LoVo (cell line): Measurements from ENCODE around the gene GPR152.
"Not testable (repeated sequence)": the region's sequence is repeated elsewhere in the genome, so short reads cannot be mapped to it uniquely, and the experiment has no call there.

Experiments
- DNase-seq: peaks from one replicate; pipeline ENCODE4 v3.0.0-alpha.2; 2016; ENCODE audit warnings: low spot score

Gene GPR152

GRCh38 chr11:67489203-67489884, 36.8 kb upstream of the GPR152 start:
- DNase-seq: no peak

- no peak for DNase-seq
Measured at GRCh38 chr11:67486481-67487195, 34.1 kb upstream of the GPR152 start.

- not testable (repeated sequence) for DNase-seq
Measured at GRCh38 chr11:67485873-67486361, 33.4 kb upstream of the GPR152 start.

- DNase-seq: no peak
Measured at GRCh38 chr11:67484847-67485311, 32.4 kb upstream of the GPR152 start.

- DNase-seq: no peak
Measured at GRCh38 chr11:67483831-67484665, 31.5 kb upstream of the GPR152 start.

- DNase-seq: peak; percentile 97
Measured at GRCh38 chr11:67482827-67483798, 30.6 kb upstream of the GPR152 start, which contains the start of gene AIP. Gene AIP, plus strand, starts transcription at chr11:67483026. Its CDS starts 133 bp downstream, at chr11:67483159.

- DNase-seq: no peak
Measured at GRCh38 chr11:67482275-67482826, 29.8 kb upstream of the GPR152 start.

- DNase-seq: not testable (repeated sequence)
Measured at GRCh38 chr11:67477344-67478050, 25.0 kb upstream of the GPR152 start.

GRCh38 chr11:67476692-67477091, 24.2 kb upstream of the GPR152 start:
- DNase-seq: not testable (repeated sequence)

GRCh38 chr11:67472882-67473281, 20.4 kb upstream of the GPR152 start:
- DNase-seq: no peak

GRCh38 chr11:67470337-67471002, 17.9 kb upstream of the GPR152 start:
- DNase-seq: no peak

- DNase-seq: no peak
Measured at GRCh38 chr11:67469508-67469811, 16.9 kb upstream of the GPR152 start.

- peak; percentile 93 for DNase-seq
Measured at GRCh38 chr11:67468759-67469507, 16.4 kb upstream of the GPR152 start, which contains the start of gene TMEM134. Gene TMEM134, minus strand, starts transcription at chr11:67469251. Its CDS starts 59 bp downstream, at chr11:67469192.

- DNase-seq: no peak
Measured at GRCh38 chr11:67468456-67468758, 15.9 kb upstream of the GPR152 start.

GRCh38 chr11:67468056-67468455, 15.5 kb upstream of the GPR152 start:
- DNase-seq: peak; percentile 72

GRCh38 chr11:67466962-67467771, 14.6 kb upstream of the GPR152 start:
- DNase-seq: no peak

- no peak for DNase-seq
Measured at GRCh38 chr11:67466367-67466766, 13.8 kb upstream of the GPR152 start.

GRCh38 chr11:67465530-67465929, 13.0 kb upstream of the GPR152 start:
- DNase-seq: peak; percentile 65
